Keratinocyte (primary cell): Measurements from ENCODE around the gene CHRNA5.

Experiments used
- EZH2 ChIP-seq: IDR thresholded peaks from one replicate; pipeline ENCODE4 v1.6.1; 2012; ENCODE audit warnings: inconsistent platforms, mild to moderate bottlenecking, low read length, moderate library complexity
- TF ChIP-seq, protein P1 (sequence below), 3 experiments: IDR thresholded peaks in 1 of 3; conservative IDR thresholded peaks in 1 of 3; optimal IDR thresholded peaks in 1 of 3; 2 replicates in 2 of 3; 3 replicates in 1 of 3; pipeline versions ENCODE3 to v1.5.1; 2011; ENCODE audit warnings: low read length in 3 of 3, mild to moderate bottlenecking in 3 of 3, moderate library complexity in 2 of 3, control low read depth in 1 of 3, inconsistent platforms in 1 of 3; ENCODE audit not compliant: insufficient read depth in 2 of 3; ENCODE audit errors: extremely low read depth in 1 of 3

DNA sequence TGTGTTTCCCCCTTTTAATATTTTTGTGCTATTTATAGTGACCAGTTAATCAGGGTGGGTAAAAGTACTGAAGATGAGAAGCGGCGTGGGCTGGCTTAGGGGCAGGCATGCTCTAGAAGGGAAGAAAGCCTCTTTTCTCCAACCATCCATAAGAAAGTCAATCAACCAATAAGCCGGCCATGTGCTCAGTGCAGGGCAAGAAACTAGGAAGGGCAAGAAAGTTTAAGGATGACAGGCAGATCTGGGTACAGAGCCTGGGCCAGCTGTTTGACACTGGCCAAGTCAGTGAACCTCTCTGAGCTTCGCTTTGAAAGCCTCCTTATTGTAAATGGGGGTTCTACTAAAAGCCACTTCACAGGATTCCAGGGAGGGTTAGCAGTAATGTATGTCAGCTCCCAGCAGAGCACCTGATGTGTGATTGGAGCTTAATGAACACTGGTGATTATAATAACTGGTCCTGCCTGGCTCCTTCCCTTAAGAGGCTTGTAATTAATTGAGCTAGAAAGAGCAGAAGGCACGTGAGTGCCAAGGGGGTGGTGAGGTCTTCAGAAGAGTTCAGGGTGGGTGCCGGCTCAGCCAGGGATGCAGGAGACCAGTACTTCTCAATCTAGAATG lies 61.2 kb downstream of the CHRNA5 start:
- TF ChIP-seq, protein P1, sequence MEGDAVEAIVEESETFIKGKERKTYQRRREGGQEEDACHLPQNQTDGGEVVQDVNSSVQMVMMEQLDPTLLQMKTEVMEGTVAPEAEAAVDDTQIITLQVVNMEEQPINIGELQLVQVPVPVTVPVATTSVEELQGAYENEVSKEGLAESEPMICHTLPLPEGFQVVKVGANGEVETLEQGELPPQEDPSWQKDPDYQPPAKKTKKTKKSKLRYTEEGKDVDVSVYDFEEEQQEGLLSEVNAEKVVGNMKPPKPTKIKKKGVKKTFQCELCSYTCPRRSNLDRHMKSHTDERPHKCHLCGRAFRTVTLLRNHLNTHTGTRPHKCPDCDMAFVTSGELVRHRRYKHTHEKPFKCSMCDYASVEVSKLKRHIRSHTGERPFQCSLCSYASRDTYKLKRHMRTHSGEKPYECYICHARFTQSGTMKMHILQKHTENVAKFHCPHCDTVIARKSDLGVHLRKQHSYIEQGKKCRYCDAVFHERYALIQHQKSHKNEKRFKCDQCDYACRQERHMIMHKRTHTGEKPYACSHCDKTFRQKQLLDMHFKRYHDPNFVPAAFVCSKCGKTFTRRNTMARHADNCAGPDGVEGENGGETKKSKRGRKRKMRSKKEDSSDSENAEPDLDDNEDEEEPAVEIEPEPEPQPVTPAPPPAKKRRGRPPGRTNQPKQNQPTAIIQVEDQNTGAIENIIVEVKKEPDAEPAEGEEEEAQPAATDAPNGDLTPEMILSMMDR (optimal IDR thresholded peaks at IDR 0.05 in 1 of 3, IDR thresholded peaks at IDR 0.05 in 1 of 3, conservative IDR thresholded peaks at IDR 0.05 in 1 of 3; ENCODE audit: extremely low read depth in 1 of 3, insufficient read depth in 2 of 3, low read length in 3 of 3) = no peak
- no peak for TF ChIP-seq EZH2
